SK-MEL-5 (cell line): ENCODE measurements around the gene TRPC6. TPM values are rescaled to one million over a fixed set of nuclear protein-coding genes. Genes with fewer than 3 reads are reported as not detected.

ENCODE experiments used
- DNase-seq: peaks from one replicate; pipeline ENCODE4 v3.0.0-alpha.2; 2016; ENCODE audit warnings: low read depth, low spot score
- in situ Hi-C: cut with HindIII; loops from 2 replicates; pipeline ENCODE4 v1.10.0; 2016; ENCODE audit warnings: low sequenced_read_pairs, high pct_unique_total_duplicates, low pct_unique_long_range_greater_than_20kb
- polyA plus RNA-seq, 2 experiments: library from polyadenylated mRNA; depleted of rRNA; stranded (reverse); fragments of >200 nt; gene quantifications; 2 replicates each; pipeline ENCODE4 v1.2.3, GENCODE V29; 2015
- total RNA-seq: library from RNA; depleted of rRNA; stranded (reverse); fragments of >200 nt; shearing (Covaris generic); gene quantifications from 2 replicates; pipeline ENCODE4 v1.2.3, GENCODE V29; 2014; rRNA removed

The TRPC6 gene
- total RNA-seq = not detected in 2 replicates
- polyA plus RNA-seq (2015; cell fraction: cytosol; rRNA removed) = not detected in 2 replicates
- polyA plus RNA-seq (2015; cell fraction: nucleus; rRNA removed) = not detected in 2 replicates

- no peak for DNase-seq
- in situ Hi-C loops = no loop called here
Observed at GRCh38 chr11:101583251-101584128, at the start of gene TRPC6. Gene TRPC6, minus strand, starts transcription at chr11:101584007. Its CDS starts 504 bp downstream, at chr11:101583503.

GRCh38 chr11:101620026-101620425 is 36.2 kb upstream of the TRPC6 start:
- DNase-seq = no peak
- in situ Hi-C loops = no loop called here

GRCh38 chr11:101618709-101619108 is 34.9 kb upstream of the TRPC6 start:
- DNase-seq = no peak
- in situ Hi-C loops = no loop called here

- no peak for DNase-seq
- in situ Hi-C loops = no loop called here
Observed at GRCh38 chr11:101617735-101618332, 34.0 kb upstream of the TRPC6 start.

- in situ Hi-C loops = no loop called here
- no peak for DNase-seq
Observed at GRCh38 chr11:101612481-101612880, 28.7 kb upstream of the TRPC6 start.

- DNase-seq = no peak
- in situ Hi-C loops = no loop called here
Observed at GRCh38 chr11:101600924-101601323, 17.1 kb upstream of the TRPC6 start.

- in situ Hi-C loops = no loop called here
- DNase-seq = no peak
Observed at GRCh38 chr11:101586965-101587364, 3.2 kb upstream of the TRPC6 start.

GRCh38 chr11:101584655-101585054 is 848 bp upstream of the TRPC6 start:
- in situ Hi-C loops = no loop called here
- no peak for DNase-seq

- in situ Hi-C loops = no loop called here
Observed at GRCh38 chr11:101584129-101584515, 315 bp upstream of the TRPC6 start.

GRCh38 chr11:101582989-101583250 is 887 bp downstream of the TRPC6 start:
- no peak for DNase-seq
- in situ Hi-C loops = no loop called here

More at GRCh38 chr11:101584129-101584515, 315 bp upstream of the TRPC6 start:
- DNase-seq = no peak

GRCh38 chr11:101582236-101582988 is 1.4 kb downstream of the TRPC6 start:
- in situ Hi-C loops = no loop called here
- DNase-seq = no peak

GRCh38 chr11:101577461-101577860 is 6.3 kb downstream of the TRPC6 start:
- DNase-seq = no peak
- in situ Hi-C loops = no loop called here

GRCh38 chr11:101576456-101576855 is 7.4 kb downstream of the TRPC6 start:
- no peak for DNase-seq
- in situ Hi-C loops = no loop called here

GRCh38 chr11:101574886-101575285 is 8.9 kb downstream of the TRPC6 start:
- no peak for DNase-seq
- in situ Hi-C loops = no loop called here

GRCh38 chr11:101567071-101567470 is 16.7 kb downstream of the TRPC6 start:
- in situ Hi-C loops = no loop called here

GRCh38 chr11:101566626-101567025 is 17.2 kb downstream of the TRPC6 start:
- in situ Hi-C loops = no loop called here
- DNase-seq = no peak

More at GRCh38 chr11:101567071-101567470, 16.7 kb downstream of the TRPC6 start:
- no peak for DNase-seq

- no peak for DNase-seq
- in situ Hi-C loops = no loop called here
Observed at GRCh38 chr11:101563166-101563565, 20.6 kb downstream of the TRPC6 start.

GRCh38 chr11:101555366-101555765 is 28.4 kb downstream of the TRPC6 start:
- DNase-seq = no peak
- in situ Hi-C loops = no loop called here
